Subcutaneous preadipocyte (primary cell): ENCODE data around the gene PPP2R5D. TPM values are rescaled to one million over a fixed set of nuclear protein-coding genes. Genes with fewer than 3 reads are reported as not detected.

Source experiments
- total RNA-seq: library from RNA; depleted of rRNA; stranded (reverse); fragments of >200 nt; gene quantifications from 2 replicates; pipeline ENCODE4 v1.2.3, GENCODE V29; 2012

The PPP2R5D gene
- total RNA-seq: 55.7 and 56.6 TPM in 2 replicates

DNA sequence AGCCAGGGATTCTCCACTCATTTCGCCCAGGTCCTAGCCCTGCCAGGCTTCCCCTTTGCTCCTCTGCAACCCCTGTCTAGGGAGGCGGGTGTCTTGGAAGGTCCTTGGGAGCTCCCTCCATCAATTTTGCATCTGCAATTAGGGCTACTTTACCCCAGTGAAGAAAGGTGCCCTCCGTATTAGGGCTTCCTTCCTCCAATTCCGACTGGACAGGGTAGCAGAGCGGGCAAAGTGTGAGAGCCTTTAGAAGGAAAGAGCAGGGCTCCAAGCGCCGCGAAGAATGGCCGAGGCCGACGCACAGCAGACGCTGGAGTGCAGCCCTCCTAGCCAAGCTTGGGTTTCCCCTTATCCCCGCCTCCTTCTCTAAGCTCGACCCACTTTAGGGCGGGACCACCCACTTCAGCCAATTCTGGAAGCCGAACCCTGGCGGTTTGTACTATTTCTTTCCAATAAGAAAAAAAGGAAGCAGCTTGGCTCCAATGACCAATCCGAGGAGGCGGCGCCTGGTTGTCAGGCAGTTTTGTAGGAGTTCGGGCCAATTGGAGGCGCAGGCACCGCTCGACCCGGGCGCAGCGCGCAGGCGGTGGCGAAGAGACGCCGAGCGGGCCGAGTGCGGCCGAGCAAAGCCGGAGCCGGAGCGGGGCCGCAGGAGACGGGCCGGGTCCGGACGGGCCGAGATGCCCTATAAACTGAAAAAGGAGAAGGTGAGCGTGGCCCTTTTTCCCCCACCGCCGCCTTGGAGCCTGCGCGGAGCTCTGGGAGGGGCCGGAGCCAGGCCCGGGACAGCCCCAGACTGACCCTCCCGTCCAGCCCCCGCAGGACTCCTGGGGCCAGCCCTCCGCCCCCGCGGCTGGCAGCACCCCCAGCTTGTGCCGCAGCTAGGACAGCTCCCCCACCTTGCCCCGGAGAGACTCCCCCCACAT lies at the start of gene PPP2R5D:
Gene PPP2R5D, plus strand, starts transcription at position 570 of the 923 bp plus-strand sequence. Its CDS starts 108 bp downstream, at position 678.

DNA sequence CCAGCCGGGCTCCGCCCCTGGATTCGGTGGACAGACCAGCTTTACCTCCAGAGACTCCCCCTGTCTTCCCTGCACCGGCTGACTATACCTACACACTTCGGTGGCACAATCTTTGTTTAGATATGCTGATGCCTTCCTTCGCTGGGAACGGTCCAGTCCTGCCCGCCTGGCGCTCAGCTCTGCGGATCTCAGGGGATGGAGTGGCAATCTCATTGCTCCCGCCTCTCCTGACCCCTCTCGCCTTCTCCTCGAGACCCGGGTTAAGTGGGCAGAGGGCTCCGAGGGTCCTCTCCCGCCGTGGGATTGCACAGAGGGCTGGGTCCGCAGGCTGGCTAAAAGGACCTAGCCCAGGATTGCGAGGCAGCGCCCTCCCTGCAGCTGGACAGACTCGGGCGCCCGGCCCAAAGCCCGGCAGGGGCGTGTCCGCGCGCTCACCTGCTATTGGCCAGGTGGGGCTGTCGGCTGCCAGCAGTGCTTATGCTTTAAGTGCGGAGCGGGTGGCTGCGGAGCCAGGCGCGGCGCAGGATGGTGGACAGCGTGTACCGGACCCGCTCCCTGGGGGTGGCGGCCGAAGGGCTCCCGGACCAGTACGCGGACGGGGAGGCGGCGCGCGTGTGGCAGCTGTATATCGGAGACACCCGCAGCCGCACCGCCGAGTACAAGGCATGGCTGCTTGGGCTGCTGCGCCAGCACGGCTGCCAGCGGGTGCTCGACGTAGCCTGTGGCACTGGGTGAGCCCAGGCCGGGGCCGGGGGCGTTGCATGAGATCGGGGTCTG lies 23.9 kb upstream of the PPP2R5D start, which contains the start of gene GNMT:
Gene GNMT, plus strand, starts transcription at position 512 of the 777 bp plus-strand sequence. Its CDS starts 14 bp downstream, at position 526.

DNA sequence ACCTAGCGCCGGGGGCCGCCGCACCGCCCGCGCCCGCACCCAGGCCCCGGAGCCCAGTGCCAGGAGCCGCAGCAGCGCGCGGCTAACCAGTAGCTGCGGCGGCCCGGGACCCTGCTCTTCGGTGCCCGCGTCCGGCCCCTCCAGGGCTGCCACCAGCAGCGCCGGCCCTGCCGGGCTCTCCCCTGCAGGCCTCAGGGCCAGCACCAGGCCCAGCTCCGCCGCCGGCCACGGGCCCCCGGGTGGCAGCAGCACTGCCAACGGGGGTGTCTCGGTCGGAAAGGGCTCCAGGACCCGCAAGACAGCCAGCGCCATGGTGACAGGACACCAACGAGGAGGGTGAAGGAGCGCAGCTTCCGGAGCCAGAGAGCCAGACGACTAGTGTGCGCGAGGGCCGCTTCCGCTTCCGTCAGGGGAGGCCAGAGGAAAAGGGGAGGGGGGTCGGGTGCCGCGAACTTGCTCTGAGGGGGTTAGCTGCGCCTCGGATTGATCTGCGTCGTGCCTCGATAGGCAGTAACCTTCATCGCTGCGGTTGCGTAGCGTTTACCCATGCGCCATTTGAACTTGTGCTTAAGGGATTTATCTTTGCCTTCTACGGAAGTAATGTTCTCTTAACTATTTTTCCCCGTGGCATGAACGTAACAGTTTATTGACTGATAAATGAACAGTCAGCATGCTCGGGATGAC lies 5.4 kb upstream of the PPP2R5D start, which contains the start of gene PEX6:
Gene PEX6, minus strand, starts transcription at position 343 of the 684 bp plus-strand sequence. Its CDS starts 31 bp downstream, at position 312.

DNA sequence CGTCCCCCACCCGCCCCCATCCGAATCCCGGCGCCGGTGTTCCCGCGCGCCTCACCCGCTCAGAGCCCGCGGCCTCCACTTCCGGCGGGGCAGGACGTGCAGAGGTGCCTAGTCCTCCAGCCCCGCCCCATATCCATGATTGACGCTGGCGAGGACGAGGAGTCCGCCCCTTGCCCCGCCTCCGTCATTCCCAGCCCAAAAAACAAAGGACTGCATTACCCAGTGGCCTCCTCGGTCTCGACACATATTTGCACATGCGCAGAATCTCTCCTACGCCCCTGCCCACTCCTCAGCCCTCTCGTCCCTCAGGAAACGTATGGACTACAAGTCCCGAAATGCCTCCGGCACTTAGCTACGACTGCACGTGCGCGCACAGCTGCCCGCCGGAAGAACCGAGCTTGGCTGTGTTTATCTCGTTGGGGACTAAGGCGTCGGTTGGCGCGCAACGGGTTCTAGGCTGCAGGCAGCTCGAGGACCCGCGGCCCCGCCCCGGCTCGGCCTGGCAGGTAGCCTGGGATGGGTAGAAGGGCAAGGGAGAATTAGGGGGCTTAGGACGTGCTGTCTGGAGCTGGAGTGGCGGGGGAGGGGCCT lies 29.6 kb downstream of the PPP2R5D start, which contains the start of the genes KLHDC3 and MEA1:
Gene KLHDC3, plus strand, starts transcription at position 407 of the 591 bp plus-strand sequence. CDS start 2,944 bp downstream, outside the sequence.
Gene MEA1, minus strand, starts transcription at position 104 of the 591 bp plus-strand sequence. CDS start 133 bp downstream, outside the sequence.

DNA sequence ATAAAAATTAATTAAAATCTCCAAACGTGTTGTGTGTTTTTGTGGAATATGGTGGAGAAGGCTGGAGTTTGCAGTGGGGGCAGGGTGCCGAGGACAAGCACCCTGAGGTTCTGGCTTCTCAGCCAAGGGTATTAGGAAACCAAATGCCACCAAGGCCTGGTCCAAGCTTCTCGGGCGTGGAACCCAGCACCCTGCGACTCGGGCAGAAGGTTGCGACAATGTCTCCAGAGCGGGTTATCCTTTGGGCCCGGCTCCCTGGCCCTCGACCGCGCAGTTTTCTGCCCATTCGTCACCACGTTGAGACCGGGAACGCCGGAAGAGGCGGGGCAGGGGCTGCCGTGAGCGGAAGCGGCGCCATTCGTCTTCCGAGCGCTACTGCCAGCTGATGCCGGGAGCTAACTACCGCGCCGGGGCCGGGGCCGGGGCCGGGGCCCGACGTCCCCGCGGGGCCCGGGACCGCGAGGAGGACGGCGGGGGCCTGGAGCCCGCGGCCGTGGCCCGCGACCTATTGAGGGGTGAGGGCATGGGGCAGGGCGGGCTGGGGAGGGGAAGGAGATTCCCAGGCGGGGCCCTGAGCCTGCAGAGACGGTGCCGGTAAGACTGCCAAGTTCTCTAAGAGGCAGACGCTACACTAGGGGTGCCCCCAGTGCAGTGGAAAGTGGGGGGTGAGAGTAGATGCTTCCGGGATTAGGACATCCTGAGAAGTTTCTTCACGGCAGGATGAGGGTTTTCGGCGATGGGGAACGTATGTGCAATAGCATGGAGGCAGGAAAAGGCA lies 37.1 kb downstream of the PPP2R5D start, which contains the start of gene RRP36:
Gene RRP36, plus strand, starts transcription at position 354 of the 778 bp plus-strand sequence. Its CDS starts 32 bp downstream, at position 386.

DNA sequence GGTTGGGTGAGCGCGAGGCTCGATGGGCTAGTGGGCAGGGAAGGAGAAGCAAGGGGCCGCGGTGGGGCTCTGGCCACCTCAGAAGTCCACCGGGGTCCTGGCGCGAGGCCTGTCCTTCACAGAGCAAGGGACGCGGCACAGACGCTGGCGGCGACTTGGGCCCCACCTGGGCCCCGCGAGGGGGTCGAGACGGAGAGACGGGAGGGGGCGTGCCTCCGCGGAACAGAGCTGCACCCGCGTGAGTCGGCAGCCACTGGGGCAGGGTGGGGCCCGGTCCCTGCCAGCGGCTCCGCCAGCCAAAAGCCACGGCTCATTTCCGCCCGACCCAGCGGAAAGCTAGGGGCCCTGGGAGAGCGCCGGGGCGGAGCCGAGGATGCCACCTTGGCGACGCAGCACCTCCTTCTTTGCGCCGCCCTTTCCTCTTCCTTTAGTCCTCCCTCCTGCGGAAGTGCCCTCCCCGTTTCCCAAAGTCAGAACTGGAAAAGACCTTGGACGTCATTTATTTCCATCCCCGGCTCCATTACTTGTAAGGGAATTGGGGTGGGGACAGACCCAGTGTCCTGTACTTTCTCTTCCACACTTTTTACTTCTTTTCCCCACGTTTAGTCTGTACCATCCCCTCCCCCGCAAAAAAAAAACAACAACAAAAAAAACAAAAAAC lies 69.3 kb downstream of the PPP2R5D start, which contains the start of gene CUL7:
Gene CUL7, minus strand, starts transcription at position 307 of the 661 bp plus-strand sequence. CDS start 1,063 bp downstream, outside the sequence.

DNA sequence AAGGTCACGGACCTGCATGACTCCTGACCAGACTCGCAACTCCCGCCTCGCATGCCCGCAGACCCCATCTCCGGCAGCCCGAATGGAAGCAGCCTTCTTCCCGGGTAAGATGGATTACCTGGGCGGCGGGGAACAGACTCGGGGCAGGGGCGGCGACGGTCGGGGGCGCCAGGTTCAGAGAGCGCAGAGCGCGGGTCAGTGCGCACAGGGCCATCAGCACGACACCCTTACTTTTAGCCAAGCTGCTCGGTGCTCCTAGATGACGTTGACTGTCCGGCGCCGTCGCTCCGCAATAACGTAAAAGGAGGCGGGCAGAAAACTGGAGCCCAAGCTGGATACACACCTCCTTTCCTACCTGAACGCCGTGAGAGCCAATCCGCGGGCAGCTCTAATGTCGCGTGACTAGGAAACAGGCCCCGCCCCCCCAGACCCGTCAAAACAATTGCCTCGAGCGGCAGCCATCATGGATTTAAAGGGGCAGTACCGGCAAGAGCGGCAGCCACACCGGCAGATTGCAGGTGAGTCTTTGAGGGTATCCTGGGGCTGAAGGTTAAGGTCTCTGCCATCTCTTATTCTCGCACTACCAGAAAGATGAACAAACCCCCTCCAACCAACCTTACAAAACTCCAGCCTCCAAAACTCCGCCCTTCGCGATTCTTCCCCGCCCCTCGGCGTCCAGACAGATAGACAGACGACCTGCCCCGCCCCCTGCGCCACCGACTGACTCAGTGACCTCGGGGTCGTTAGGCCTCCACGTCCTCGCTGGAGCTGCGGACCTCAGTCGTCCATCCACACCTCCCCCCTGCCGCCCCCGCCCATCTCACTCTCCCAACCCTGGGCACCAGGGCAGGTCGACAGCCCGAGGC lies 75.0 kb downstream of the PPP2R5D start, which contains the start of the genes KLC4 and MRPL2:
Gene KLC4, plus strand, starts transcription at position 464 of the 866 bp plus-strand sequence. CDS start 1,705 bp downstream, outside the sequence.
Gene MRPL2, minus strand, starts transcription at position 267 of the 866 bp plus-strand sequence. Its CDS starts 53 bp downstream, at position 214.

Other genes starting within 250 kb of the PPP2R5D start
- 26.6 and 29.8 TPM in 2 replicates for gene TBCC, start 238.5 kb upstream of the PPP2R5D start, total RNA-seq
- gene BICRAL, start 202.5 kb upstream of the PPP2R5D start, total RNA-seq: 5.9 and 6.5 TPM in 2 replicates
- gene RPL7L1, start 105.0 kb upstream of the PPP2R5D start, total RNA-seq: 126 and 158 TPM in 2 replicates
- not detected in 2 replicates for gene PTCRA, start 68.5 kb upstream of the PPP2R5D start, total RNA-seq
- gene CNPY3, start 55.1 kb upstream of the PPP2R5D start, total RNA-seq: 18.4 and 19.7 TPM in 2 replicates
- not detected in 2 replicates for gene GNMT, start 23.8 kb upstream of the PPP2R5D start, total RNA-seq
- 10.0 and 24.3 TPM in 2 replicates for gene PEX6, start 5.4 kb upstream of the PPP2R5D start, total RNA-seq
- 41.2 and 45.6 TPM in 2 replicates for gene MEA1, start 29.4 kb downstream of the PPP2R5D start, total RNA-seq
- 69.8 and 75.9 TPM in 2 replicates for gene KLHDC3, start 29.7 kb downstream of the PPP2R5D start, total RNA-seq
- gene RRP36, start 37.1 kb downstream of the PPP2R5D start, total RNA-seq: 84.9 and 108 TPM in 2 replicates
- gene CUL7, start 69.3 kb downstream of the PPP2R5D start, total RNA-seq: 34.2 and 38.9 TPM in 2 replicates
- 26.6 and 30.9 TPM in 2 replicates for gene MRPL2, start 74.9 kb downstream of the PPP2R5D start, total RNA-seq
- gene KLC4, start 75.1 kb downstream of the PPP2R5D start, total RNA-seq: 8.2 and 8.8 TPM in 2 replicates
- 30.3 and 33.8 TPM in 2 replicates for gene PTK7, start 91.7 kb downstream of the PPP2R5D start, total RNA-seq
- 13.6 and 27.0 TPM in 2 replicates for gene SRF, start 186.7 kb downstream of the PPP2R5D start, total RNA-seq
- 20.2 and 25.6 TPM in 2 replicates for gene CUL9, start 197.6 kb downstream of the PPP2R5D start, total RNA-seq
- 43.6 and 65.4 TPM in 2 replicates for gene DNPH1, start 244.9 kb downstream of the PPP2R5D start, total RNA-seq